Stimulated activated CD4-positive, alpha-beta T cell treated with anti-CD3 and anti-CD28 coated beads, TNF-alpha, amount 100 ng/mL, for 24 hours (primary cell): ENCODE results near the gene BMP10.
A peak's percentile ranks its signal among the peaks of the same experiment; 100 is the strongest.

Source experiments
- DNase-seq, 3 experiments: peaks; one replicate each; pipeline ENCODE4 v3.0.0-alpha.2; 2020; ENCODE audit warnings: low read depth in 3 of 3

BMP10 gene, protein sequence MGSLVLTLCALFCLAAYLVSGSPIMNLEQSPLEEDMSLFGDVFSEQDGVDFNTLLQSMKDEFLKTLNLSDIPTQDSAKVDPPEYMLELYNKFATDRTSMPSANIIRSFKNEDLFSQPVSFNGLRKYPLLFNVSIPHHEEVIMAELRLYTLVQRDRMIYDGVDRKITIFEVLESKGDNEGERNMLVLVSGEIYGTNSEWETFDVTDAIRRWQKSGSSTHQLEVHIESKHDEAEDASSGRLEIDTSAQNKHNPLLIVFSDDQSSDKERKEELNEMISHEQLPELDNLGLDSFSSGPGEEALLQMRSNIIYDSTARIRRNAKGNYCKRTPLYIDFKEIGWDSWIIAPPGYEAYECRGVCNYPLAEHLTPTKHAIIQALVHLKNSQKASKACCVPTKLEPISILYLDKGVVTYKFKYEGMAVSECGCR

DNA sequence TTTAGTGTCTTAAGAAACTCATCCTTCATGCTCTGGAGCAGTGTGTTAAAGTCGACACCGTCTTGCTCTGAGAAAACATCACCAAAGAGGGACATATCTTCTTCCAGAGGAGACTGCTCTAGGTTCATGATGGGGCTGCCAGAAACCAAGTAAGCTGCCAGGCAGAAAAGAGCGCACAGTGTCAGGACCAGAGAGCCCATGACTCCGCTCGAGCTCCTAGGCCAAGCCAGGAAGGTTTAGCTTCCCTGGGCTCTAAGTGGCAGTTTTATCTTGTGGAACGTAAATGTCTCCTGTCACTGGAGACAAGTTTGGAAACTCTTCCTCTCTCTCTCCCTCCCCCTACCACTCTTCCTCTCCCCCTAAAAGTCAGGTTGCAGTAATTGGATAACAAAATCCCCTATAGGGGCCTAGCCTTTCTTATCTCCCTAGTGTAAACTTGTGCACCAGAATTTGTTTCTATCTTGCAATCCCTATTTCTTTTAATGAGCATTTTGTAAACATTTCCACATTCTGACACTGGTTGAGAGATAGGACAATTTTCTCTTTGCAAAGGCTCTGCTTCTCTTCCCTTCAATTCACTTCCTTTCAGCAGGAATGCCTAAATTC lies at the start of gene BMP10:
Gene BMP10, minus strand, starts transcription at position 239 of the 606 bp plus-strand sequence. Its CDS starts 39 bp downstream, at position 200.
- DNase-seq, result no peak

DNA sequence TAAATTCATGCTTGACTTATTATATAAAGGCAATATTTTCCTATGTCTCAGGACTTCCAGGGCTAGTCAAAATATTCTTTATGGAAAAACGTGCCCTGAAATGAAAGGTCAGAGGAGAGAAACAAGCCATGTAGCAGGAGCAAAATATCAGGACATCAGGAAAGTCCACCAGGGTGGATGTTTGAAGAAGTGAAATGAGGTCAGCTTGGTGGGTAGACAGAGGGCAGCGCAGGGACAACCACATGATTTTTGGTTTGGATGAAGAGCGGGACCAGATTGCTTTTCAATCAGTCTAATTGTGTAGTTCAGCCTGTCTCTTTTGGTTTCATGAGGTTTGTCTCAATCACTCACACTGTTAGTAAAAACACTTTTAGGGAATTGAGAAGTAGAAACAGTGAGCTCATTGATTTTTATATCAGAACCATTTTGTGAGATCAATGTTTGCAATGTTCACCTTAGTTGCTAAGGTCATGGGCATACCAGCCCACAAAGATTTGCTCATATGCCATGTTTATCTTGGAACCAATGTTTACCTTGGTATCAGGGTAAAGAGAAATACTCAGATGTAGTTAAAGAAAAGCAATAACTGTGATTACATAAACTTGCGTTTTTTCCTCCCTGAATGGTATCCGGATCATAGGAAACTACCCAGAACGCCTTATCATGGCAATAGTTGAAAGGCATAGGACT lies 49.4 kb upstream of the BMP10 start:
- no peak for DNase-seq

DNA sequence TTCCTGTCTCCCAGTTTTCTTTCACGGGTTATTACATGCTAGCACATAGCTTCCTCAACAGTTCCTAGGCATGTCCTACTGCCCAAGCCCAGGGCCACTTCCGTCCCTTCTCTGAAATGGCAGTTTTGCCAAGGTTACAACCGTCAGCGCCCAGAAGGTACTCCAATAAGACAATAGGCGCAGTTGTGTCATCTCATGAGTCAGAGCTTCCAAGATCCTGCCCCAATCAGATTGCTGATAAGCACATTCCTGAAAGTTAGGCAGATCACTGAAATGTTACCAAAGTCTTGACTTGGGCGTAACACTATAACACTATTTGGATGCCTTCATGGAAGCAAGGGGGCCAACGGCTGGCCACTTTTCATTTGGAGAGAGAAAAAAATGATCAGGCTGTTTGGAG lies 47.3 kb upstream of the BMP10 start:
- DNase-seq, result no peak

DNA sequence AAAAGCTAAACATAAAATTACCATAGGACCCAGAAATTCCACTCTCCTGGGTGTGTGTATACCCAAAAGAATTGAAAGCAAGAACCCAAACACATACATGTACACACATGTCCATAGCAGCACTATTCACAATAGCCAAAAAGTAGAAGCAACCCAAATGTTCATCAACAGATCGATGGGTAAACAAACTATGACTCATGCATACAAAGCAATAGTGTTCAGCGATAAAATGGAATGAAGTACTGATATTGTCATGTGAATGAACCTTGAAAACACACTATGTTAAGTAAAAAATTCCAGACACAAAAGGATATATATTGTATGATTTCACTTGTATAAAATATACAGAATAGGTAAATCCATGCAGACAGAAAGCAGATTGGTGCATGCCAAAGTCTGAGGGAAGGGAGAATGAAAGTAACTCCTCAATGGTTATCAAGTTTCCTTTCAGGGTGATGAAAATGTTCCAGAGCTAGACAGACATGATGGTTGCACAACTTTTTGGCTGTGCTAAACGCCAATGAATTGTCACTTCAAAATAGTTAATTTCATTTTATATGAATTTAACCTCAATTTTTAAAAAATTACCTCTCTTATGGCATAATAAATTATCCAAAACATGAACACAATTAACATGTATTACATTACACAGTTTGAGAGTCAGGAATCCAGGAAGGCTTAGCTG lies 46.0 kb upstream of the BMP10 start:
- no peak for DNase-seq

DNA sequence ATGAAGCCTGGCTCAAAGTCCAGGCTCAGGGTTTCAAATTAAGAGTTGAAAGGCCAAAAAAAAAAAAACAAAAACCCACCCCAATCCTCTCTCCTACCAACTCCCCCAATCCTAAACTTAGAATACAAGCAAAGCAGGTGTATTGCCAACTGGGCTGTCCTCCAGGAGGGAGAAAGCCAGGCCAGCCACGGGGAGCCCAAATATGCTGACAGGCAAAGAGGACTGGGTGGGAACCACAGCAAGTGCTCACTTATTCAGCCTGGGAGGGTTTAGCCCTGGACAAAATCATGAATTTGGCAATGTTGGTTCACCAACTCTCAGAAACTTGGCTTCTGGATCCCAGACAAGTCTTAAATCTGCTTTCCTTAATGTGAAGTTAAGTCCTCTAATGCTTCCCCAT lies 45.0 kb upstream of the BMP10 start:
- no peak for DNase-seq

DNA sequence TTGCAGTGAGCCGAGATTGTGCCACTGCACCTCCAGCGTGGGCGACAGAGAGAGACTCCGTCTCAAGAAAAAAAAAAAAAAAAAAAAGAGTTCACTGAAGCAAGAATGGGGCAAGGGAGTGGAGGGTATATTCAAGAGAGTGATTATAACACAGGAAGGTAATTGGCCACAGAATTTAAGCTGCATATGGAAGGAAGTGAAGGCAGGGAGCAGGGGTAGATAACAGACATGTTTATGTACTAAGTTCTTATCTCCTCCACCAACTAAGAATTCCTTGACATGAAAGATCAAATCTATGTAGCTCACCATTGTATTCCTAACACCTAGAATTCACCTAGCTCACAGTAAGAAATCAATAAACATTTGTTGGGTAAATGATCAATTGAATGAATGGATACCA lies 44.2 kb upstream of the BMP10 start:
- no peak for DNase-seq

DNA sequence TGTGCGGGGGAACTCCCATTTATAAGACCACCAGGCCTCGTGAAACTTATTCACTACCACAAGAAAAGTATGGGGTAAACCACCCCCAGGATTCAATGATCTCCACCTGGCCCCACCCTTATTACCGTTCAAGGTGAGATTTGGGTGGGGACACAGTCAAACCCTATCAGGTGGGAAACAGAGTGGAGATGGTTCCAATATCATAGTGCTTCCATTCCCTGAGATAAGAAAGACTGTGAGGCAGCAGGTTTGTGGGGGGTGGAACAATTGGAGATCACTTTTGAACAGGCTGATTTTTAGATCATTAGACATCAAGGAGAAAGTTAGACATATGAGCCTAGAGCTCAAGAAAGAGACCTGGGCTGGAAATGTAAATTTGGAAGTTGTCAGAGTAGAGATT lies 42.2 kb upstream of the BMP10 start:
- DNase-seq, result no peak

DNA sequence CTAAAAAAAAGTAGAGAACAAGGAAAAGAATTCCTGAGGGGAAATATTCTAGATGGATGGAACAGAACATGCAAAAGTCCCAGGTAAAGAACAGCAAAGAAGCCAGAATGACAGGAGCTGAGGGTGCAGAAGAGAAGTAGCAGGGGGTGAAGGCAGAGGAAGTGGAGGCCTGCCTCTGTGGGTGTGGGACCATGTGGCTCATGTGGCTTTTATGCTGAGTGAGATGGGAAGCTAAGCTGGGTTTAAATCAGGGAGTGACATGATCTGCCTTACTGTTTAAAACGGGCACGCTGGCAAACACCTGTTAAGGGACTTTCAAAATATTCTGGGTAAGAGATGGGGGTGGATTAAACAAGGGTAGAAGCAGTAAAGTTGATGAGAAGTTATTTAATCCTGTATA lies 41.5 kb upstream of the BMP10 start:
- DNase-seq, result no peak

DNA sequence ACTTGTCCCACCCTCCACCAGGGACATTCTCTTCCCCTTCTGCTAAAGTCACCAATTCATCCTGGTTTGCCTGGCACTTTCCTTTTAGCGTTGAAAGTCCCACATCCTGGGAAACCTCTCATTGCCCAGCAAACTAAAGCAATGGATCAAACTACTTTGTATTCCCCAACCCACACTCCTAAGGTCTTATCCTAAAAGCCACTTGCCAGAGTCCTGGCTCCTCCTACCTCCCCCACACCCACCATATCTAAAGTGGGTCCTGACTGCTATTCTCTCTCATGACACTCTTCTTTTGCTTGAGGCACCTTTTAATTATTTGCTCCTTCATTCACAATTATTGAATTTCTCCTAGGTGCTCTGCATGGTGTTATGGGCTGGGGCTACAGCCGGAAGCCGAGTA lies 40.9 kb upstream of the BMP10 start:
- no peak for DNase-seq

DNA sequence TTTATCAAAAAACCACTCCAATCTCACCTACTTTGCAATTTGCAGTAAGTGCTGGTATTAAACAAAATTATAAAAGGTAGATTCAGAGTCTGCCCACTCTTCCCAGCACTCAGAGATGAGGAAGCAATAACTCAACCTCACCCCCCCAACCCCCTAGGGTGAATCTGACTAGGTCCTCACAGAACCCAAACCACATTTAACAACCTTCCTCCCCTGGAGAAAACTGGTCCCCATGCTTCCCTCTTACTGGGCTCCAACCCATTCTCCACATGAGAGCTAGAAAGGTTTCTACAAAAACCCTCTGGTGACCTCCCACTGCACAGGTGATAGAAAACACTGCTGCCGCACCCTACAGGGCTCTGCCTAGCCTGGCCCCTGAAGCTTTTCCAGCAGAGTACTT lies 40.5 kb upstream of the BMP10 start:
- no peak for DNase-seq

DNA sequence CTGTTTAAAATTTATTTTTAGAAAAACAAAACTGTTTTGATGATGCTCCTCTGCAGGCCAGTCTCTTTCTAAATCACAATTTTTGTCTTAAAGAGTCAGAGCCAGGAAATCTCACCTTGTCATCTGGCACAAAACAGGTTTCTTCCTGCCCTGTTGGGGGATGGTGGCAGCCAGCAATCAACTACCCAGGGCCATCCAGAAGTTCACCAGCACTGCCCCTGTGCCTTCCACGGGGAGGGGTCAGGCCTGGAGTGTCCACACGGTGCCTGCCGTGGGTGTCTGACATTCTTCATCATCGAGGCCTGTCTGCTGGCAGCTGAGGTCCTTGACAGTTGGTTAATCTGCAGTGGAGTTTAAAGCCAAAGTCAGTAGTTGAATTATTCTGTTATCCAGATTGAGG lies 40.0 kb upstream of the BMP10 start:
- no peak for DNase-seq

DNA sequence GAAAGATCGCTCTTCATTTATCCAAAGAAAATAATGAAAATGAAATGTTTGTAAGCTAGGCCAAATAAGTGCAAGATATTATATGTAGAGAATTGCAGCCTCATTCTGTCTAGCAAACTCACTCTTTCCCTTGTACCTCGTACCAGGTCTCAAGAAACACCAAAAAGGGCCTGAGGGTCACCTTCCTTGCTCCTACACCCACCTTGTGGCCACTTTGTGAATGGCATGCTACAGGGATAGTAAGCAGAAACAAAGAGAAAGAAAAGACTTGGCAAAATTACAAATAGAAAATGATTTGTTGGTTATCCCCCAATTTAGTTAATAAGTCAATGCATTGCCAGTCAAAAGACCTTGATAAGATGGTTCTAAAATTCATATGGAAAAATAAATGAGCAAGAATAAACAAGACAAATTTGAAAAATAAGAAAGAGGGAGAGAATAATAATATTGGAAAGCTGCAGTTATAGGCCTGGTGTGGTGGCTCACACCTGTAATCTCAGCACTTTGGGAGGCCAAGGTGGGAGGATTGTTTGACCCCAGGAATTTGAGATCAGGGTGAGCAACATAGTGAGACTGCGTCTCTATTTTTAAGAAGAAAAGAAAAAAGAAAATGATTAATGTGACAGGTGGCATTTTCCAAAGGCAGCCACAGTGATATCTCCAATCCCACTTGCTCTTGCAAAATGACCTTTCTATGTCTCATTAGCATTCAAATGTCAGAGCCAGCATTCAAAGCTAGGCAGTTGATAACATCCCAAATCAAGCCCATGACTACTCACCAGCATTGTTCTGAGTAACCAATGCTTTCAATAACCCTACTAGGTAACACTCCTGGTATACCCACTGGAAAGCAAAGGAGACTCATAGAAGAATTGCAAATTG lies 38.8 kb upstream of the BMP10 start:
- DNase-seq, result peak; percentile 53 to 69 (median 64)

DNA sequence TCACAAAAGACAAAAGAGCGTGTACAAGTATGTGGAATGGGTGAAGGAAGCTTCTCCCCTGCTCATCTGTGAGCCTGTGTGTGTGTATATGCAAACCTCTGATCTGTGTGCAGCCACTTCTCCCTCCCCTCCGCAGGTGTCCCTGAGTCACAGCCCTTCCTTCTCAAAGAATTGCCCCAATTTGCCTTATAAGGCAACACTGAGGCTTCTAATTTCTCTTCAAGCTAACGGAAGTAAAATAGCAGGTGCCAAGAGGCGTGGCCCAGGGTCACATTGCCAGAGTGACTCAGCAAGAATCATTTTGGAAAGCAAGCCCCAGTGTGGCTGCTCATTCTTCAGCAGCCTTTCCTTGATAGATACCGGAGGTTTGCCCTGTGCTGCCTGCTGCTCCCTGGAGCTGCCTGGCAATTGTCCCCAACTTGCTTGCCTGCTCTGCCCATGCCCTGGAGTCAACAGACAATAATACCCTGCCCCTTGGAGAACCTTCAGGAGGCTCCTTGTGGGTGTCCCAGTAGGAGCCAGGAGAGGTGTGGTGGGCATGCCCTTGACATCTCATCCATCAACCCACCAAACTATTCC lies 37.3 kb upstream of the BMP10 start:
- peak; percentile 62 to 82 (median 70) for DNase-seq

DNA sequence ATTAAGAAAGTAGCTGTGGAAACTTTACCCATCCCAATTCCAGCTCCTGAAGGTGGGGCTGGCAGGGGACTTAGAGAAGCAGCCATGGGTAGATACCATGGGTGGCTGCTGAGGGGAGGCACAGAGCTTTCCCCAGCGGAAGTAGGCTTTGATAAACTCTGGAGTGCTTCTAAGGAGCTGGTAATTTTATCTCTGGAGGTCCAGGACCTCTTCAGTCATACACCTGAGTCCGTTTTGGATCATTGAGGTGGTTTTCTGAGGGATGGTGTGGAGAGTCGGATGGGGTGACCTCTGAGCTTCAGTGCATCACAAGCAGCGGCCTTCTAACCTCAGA lies 36.7 kb upstream of the BMP10 start:
- no peak for DNase-seq

DNA sequence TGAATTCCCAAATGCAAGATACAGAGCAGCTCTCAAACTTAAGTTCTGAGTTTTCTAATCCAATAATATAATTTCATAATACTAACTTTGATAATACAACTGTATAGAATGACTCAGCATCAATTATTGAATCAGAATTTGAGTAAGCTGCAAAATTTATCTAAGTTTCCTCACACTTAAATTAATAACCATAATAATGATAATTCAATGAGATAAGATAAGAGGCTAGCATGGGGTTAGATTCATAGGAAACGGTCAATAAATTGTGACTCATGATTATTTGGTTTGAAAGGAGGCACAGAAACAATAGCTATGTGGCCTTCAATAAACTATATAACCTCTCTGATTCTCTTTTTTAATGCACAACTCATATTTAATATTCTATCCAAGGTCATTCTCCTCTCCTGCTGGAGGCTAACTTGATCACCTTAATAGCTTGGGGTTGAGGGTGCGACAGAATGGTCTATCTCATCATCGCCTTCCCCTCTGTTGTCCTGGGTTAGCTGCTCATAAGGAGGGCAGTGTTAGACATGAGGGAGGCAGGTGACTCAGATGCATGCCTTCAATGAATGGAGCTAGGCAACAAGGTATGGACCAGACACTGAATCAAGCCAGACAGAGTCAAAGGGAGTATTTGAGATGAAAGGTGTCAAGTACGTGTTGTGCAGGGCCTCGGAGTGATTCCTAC lies 36.2 kb upstream of the BMP10 start:
- DNase-seq, result no peak

DNA sequence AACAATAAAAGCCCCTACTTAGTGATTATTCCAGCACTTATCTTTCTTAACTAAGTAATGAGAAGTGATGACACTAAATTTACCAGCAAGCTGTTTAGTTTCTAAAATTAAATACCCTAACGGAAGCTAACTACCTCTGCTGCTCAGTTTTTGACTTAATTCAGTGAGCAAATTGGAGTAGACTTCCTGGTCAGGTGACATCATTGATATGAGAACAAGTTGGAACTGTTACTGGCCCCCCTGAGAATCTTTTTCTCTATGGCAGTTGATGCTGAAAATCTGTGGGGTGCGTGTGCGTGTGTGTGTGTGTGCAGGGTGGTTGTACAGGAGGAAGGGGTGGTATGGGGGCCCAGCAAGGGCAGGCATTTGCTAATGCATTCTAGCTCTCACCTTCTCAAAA lies 35.5 kb upstream of the BMP10 start:
- DNase-seq, result no peak

DNA sequence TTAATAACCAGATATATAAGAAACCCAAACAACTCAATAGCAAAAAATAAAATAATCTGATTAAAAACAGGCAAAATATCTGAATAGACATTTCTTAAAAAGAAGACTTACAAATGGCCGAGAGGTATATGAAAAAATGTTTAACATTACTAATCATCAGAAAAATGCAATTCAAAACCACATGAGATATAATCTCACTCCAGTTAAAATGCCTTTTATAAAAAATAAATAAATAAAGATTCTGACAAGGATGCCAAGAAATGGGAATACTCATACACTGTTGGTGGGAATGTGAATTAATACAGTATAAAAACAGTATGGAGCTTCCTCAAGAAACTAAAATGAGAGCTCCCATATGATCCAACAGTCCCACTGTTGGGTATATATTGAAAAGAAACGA lies 33.9 kb upstream of the BMP10 start:
- DNase-seq, result no peak

DNA sequence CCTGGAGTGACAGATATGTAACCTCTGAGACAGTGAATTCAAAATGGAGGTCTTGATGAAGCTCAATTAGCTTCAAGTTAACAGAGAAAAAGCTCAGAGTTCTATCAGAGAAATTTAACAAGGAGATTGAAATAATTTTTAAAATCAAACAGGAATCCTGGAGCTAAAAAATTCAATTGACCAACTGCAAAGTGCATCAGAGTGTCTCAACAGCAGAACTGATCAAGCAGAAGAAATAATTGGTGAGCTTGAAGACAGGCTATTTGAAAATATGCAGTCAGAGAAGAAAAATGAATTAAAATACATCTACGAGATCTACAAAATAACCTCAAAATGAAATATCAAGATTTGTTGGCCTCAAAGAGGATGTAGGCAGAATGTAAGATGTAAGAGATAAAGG lies 30.4 kb upstream of the BMP10 start:
- no peak for DNase-seq

DNA sequence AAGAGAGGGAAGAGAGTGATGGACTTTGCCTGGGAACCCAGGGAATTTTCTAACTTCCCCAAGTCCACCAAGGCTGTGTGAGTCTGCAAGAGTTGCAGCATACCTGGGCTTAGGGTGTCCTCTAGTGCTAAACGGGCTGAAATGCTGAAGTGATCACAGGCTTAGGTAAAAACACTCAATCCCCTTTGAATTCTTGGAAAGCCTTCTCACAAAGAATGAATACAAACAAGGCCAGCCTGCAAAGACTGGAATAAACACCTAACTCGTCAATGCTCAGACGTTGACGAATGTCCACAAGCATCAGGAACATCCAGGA lies 30.0 kb upstream of the BMP10 start:
- no peak for DNase-seq

DNA sequence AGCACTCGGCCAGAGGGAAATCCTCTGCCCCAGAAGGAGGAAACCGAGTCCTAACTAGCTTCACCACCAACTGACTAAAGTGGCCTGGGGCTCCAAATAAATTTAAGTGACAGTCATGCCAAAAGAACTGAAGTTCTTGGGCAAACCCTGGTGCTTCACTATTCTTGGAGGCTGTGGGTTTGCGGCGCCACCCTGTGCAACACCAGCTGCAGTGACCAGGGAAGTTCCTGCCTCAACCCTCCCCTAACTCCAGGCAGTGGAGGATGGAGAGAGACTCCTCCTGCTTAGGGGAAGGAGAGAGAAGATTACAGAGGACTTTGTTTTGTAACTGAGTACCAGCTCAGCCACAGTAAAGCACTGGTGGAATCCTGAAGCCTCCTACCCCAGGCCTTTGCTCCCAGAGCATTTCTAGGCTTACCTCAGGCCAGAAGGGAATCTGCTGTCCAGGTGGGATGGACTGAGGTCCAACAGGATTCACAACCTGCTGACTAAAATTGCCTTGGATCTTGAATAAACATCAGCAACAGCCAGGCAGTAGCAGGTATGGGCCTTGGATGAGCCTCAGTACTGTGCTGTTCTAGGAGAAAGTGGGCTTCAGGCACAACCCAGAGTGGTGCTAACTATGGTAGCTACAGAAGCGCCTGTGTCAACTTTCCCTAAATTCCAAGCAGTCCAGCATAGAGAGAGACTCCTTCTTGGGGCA lies 29.4 kb upstream of the BMP10 start:
- no peak for DNase-seq
